ENCODE results near the gene LRRN2.

Gene LRRN2

DNA sequence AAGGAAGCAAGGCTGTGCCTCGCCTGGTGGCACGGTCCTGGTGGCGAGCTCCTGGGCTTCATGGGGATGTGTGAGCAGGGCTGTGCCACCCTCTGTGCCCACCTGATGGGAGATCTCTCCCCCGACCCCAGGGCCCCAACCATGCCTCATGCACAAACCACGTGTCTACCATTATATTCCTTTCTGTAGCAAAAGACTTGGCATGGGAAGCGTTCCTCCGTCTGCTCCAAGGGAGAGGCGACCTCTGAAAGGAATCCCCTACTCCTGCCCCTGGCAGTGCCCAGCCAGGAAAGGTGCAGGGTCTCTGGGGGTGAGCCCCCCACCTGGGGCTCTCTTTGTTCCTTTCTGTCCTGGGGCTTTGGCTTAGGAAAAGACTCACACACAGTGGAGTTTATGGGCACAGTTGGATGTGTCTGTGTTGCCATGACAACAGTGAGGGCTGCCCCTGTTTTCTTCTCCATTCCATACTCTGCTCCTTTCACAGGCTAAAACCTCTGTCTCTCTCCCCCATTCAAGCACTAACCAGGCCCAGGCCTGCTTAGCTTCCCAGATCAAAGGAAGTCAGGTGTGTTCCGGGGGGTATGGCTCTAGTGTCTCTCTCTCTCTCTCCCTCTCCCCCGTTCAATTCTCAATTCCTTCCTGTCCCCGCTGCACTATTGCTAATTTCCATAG lies 21.4 kb upstream of the LRRN2 start:
- Mint-ChIP-seq H3K27me3 (peaks cover 61 to 93% of the 10 kb centered on the region in 2 donors), H3K36me3 (ENCODE audit: insufficient read depth) (peaks cover 3% of the 10 kb centered on the region), H3K4me1 (ENCODE audit: low read depth in 2 of 2) (peaks cover 0 to 12% of the 10 kb centered on the region in 2 donors), H3K4me3 (no peak overlapping the region), H3K9me3 (no peaks in the 10 kb centered on the region), H3K27ac (no peak overlapping the region)
- no peak for ATAC-seq (replicated peaks)
- no peak for DNase-seq

DNA sequence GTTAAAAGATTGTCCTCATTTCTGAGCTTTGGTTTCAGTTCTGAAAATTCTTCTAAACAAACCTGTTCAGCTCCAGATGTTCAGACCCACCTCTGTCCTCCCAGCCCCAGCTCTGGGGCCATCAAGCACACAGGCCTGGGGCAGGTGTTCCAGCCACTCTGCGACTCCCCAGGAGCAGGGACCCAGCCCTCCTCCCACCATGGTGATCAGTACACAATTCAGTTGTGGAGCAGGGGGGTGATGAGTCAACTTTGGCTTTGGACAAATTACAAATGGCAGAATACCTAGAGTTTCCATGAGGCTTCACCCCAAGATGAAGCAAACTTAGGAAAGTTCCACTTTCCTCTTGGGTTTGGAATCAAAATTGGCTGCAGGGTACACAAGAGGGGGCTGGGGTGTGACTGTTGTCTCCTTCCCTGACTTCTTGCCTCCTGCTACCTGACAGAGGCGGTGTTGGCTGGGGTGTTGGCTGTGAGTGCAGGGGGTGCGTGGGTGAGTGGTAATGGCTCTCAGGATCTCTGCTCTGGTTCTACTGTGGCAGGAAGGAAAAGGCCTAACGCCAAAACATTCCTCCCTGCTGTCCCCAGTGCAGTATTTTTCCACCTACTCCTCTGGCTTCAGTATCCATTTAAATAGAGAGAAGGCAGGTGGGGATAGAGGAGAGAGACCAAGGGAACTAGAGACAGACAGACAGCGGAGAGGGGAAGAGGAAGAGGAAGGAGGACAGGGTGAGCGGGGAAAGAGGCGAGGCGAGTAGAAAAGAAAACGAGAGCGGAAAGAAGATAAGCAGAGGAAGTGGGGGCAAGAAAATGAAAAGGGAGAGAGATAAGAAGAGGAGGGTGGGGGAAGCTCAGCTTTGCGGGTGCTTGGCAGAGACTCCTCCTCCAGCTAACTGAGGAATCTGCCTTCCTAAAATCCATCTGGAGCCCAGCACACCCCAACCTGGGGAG lies 20.6 kb upstream of the LRRN2 start:
- ATAC-seq (replicated peaks) (no peak), DNase-seq (no peak)
- H3K36me3 Mint-ChIP-seq (ENCODE audit: insufficient read depth), result peaks cover 3% of the 10 kb centered on the region
- H3K9me3 Mint-ChIP-seq, result no peaks in the 10 kb centered on the region
- H3K27ac Mint-ChIP-seq, result no peak overlapping the region
- H3K4me1 Mint-ChIP-seq (ENCODE audit: low read depth in 2 of 2), result peaks cover 0 to 12% of the 10 kb centered on the region in 2 donors
- no peak overlapping the region for H3K4me3 Mint-ChIP-seq
- H3K27me3 Mint-ChIP-seq, result peaks cover 53 to 92% of the 10 kb centered on the region in 2 donors

DNA sequence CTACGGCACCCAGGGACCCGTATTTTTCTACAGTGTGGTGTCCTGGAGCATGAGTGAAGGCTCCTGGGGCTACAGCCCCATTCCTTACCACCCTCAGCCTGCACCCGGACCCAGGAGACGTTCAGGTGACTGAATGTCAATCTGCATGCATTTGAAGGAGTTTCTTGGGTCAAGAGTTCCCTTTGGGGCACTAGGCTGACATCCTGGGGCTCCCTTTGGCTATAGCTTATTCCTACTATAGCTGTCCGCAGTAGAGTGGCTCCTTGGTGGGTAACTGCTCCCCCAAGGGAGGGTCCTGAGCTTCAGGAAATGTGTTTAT lies 19.9 kb upstream of the LRRN2 start:
- Mint-ChIP-seq H3K27ac (no peak overlapping the region), H3K4me1 (ENCODE audit: low read depth in 2 of 2) (peaks cover 0 to 12% of the 10 kb centered on the region in 2 donors), H3K4me3 (no peak overlapping the region), H3K9me3 (no peaks in the 10 kb centered on the region), H3K36me3 (ENCODE audit: insufficient read depth) (peaks cover 3% of the 10 kb centered on the region), H3K27me3 (peaks cover 46 to 84% of the 10 kb centered on the region in 2 donors)
- ATAC-seq (replicated peaks) (no peak), DNase-seq (no peak)

DNA sequence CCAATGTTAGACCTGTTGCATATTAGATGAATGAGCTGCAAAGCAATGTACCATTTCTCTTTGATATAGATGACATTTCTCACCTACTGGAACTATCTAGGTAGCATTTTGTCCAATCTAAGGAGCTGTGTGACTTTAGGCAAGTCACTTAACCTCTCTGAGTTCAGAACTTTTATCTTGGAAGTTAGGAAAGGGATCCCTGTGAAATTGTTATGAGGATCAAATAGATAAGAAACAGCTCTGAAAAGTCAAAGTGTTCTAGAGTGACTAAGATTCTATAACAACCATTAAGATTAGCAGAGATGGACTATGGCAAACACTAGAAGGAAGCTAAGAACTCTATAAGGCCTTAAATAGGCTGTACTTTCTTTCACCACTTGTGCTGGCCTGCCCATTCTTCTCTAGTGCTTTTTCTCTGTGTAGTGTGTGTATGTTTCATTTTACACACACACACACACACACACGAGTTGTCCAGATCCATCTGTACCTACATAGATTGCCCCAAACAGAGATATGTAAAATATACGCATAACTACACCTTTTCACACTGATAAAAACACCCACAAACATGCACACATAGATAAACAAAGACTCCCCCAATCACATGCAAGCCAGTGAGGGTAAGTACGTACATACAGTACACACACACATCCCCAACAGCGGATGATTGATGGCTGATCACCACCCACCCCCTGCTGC lies 19.4 kb upstream of the LRRN2 start:
- Mint-ChIP-seq H3K4me3 (no peak overlapping the region), H3K27me3 (peaks cover 43 to 79% of the 10 kb centered on the region in 2 donors), H3K36me3 (ENCODE audit: insufficient read depth) (peaks cover 3% of the 10 kb centered on the region), H3K27ac (no peak overlapping the region), H3K4me1 (ENCODE audit: low read depth in 2 of 2) (peaks cover 0 to 12% of the 10 kb centered on the region in 2 donors), H3K9me3 (no peaks in the 10 kb centered on the region)
- ATAC-seq (replicated peaks) (no peak), DNase-seq (no peak)

DNA sequence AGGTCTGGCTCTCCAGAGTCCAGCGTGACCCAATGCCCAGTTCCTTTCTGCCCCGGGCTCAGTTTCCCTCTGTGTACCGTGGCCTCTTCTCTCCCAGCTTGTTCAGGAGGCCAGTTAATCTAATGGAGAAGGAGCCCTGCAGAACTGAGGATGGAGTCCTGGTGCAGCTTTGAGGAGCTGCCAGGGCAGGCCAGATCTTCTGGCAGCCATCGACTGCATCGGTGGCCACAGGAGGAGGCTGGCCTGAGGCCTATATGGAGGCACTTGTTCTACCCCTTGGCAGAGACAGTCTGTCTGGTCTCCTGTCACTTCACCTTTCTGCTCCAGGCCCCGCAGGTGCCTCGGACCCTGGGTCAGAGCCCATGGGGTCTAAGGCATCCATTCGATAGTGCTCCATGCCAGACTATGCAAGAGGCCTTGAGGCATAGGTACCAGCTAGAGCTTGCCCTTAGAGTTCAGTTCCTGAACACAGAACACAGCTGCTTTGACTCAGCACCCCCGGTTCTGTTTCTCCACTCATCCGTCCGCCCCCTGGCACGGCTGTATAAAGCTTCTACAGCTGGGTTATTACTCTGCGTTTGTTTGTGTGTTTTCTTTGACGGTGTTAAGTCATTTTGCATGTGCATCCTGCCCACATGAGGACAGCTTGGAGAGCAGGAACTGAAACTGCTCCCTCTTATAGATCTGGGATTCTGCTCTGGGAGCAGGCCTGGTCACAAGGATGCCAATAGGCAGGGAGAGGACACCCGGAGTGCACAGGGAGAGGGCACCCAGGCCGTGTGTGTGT lies 18.5 kb upstream of the LRRN2 start:
- no peak overlapping the region for H3K4me3 Mint-ChIP-seq
- H3K36me3 Mint-ChIP-seq (ENCODE audit: insufficient read depth), result peaks cover 3% of the 10 kb centered on the region
- H3K27me3 Mint-ChIP-seq, result peaks cover 38 to 70% of the 10 kb centered on the region in 2 donors
- DNase-seq (no peak), ATAC-seq (replicated peaks) (no peak)
- no peak overlapping the region for H3K27ac Mint-ChIP-seq
- H3K4me1 Mint-ChIP-seq (ENCODE audit: low read depth in 2 of 2), result peaks cover 0 to 14% of the 10 kb centered on the region in 2 donors
- H3K9me3 Mint-ChIP-seq, result no peaks in the 10 kb centered on the region

DNA sequence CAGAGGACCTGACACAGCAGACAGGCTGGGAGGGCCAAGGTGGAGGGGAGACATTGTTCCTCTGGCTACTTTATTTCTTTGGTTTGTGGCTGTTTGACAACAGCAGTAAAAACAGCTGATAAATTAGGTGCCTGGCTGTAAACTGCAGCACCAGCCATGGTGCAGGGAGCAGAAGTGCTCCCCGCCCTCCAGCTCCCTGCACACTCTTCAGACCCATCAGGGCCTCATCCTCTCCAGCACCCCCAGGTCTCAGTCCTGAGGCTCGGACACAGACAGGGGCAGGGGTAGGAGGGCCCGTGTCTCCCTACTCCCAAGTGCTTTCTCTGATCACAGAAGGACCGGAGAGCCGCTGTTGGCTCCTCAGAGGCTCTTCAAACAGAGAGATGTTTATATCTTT lies 17.7 kb upstream of the LRRN2 start:
- no peak for ATAC-seq (replicated peaks)
- no peaks in the 10 kb centered on the region for H3K9me3 Mint-ChIP-seq
- H3K4me3 Mint-ChIP-seq, result no peak overlapping the region
- H3K4me1 Mint-ChIP-seq (ENCODE audit: low read depth in 2 of 2), result peaks cover 0 to 14% of the 10 kb centered on the region in 2 donors
- H3K36me3 Mint-ChIP-seq (ENCODE audit: insufficient read depth), result peaks cover 3% of the 10 kb centered on the region
- no peak for DNase-seq
- peaks cover 31 to 63% of the 10 kb centered on the region in 2 donors for H3K27me3 Mint-ChIP-seq
- no peak overlapping the region for H3K27ac Mint-ChIP-seq

DNA sequence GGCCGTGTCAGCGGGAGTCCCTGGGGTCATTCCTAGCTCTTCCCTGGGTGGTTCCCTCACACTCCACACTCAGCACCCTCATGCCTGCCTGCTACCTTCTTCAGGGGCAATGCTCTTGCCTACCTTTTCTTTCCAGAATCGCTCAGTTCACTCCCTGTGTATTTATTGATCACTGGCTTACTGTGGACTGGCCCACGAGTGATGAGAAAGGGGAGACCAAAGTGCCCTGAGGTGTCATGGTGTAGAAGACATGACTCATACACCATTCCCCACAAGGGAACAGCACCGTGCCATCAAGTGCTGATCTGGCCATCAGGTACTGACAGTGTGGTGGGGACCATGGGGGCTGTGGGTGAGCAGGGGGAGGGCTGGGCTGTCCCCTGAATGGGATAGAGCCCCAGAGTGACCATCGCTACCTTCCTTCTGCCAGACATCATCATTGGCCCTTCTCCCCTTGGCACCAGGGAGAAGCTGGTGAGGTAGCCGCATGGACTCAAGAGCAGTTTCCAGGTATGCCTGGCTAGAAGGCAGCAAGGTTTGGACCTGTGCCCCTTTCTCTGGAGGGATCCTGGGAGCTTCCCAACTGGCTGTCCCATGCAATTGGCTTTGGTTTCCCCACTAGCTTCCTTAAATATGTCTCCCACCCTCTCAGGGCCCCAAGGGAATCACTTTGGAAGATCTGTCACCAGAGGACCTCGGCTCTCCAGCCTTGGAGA lies 17.2 kb upstream of the LRRN2 start:
- H3K36me3 Mint-ChIP-seq (ENCODE audit: insufficient read depth), result peaks cover 3% of the 10 kb centered on the region
- H3K4me1 Mint-ChIP-seq (ENCODE audit: low read depth in 2 of 2), result peaks cover 0 to 14% of the 10 kb centered on the region in 2 donors
- ATAC-seq (replicated peaks) (no peak), DNase-seq (no peak)
- no peaks in the 10 kb centered on the region for H3K9me3 Mint-ChIP-seq
- H3K27me3 Mint-ChIP-seq, result peaks cover 25 to 57% of the 10 kb centered on the region in 2 donors
- no peak overlapping the region for H3K27ac Mint-ChIP-seq
- H3K4me3 Mint-ChIP-seq, result no peak overlapping the region

DNA sequence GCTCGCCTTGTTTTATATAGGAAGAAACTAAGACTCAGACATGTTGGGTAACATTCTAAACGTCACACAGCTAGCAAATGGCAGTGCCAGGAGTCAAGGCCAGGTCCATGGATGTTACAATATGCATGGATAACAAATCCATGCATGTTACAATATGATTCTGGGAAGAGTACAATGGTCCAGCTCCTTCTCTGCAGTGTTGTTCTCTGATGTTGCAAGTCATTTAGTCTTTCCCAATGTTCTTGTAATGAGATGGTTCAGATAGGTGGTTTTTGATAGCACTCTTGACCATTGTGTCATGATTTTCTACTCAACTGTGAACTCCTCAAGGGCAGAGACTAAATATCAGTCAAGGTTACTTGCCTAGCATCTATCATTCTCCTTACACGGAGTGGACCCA lies 15.7 kb upstream of the LRRN2 start:
- DNase-seq (no peak), ATAC-seq (replicated peaks) (no peak)
- Mint-ChIP-seq H3K4me3 (no peak overlapping the region), H3K36me3 (ENCODE audit: insufficient read depth) (no peaks in the 10 kb centered on the region), H3K27me3 (peaks cover 27 to 46% of the 10 kb centered on the region in 2 donors), H3K4me1 (ENCODE audit: low read depth in 2 of 2) (peaks cover 0 to 6% of the 10 kb centered on the region in 2 donors), H3K9me3 (no peaks in the 10 kb centered on the region), H3K27ac (no peak overlapping the region)

DNA sequence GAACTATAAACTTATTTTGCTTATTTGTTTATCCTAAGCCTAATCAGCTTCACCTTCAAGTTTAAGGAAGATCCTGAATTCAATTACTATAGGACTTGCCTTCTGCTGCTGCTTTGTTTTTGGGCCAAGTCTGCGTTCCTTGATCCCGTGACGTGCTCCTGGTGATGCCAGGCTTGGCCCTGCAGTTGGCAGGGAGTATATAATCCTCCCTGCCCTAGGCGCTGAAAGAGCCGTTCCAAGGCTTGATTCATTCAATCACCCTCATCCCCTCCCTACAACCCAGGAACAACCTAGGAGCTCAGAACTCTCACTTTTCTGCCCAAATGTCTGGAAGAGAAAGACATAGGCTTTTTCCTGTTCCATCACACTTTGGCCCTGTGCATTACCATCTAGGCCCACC lies 12.4 kb upstream of the LRRN2 start:
- H3K9me3 Mint-ChIP-seq, result no peaks in the 10 kb centered on the region
- no peak for ATAC-seq (replicated peaks)
- H3K36me3 Mint-ChIP-seq (ENCODE audit: insufficient read depth), result no peaks in the 10 kb centered on the region
- H3K4me1 Mint-ChIP-seq (ENCODE audit: low read depth in 2 of 2), result peaks cover 0 to 3% of the 10 kb centered on the region in 2 donors
- no peak for DNase-seq
- H3K4me3 Mint-ChIP-seq, result no peak overlapping the region
- peaks cover 28 to 38% of the 10 kb centered on the region in 2 donors for H3K27me3 Mint-ChIP-seq
- H3K27ac Mint-ChIP-seq, result no peak overlapping the region

DNA sequence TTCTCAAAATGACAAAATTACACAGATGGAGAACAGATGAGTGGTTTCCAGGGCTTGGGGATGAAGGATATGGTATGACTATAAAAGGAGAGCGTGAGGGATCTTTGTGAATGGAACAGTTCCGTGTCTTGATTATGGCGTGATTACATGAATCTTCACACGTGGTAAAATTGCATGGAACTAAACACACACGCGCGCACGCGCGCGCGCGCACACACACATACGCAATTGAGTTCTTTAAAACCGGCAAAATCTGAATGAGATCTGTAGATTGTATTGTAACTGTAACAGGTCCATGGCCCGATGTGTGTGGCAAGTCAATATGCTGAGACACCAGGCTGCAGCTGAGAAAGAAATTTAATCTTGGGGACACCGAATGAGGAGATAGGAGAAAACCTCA lies 11.1 kb upstream of the LRRN2 start:
- H3K9me3 Mint-ChIP-seq, result no peaks in the 10 kb centered on the region
- no peak overlapping the region for H3K27ac Mint-ChIP-seq
- H3K27me3 Mint-ChIP-seq, result peaks cover 37 to 40% of the 10 kb centered on the region in 2 donors
- ATAC-seq (replicated peaks) (no peak), DNase-seq (no peak)
- H3K36me3 Mint-ChIP-seq (ENCODE audit: insufficient read depth), result no peaks in the 10 kb centered on the region
- H3K4me1 Mint-ChIP-seq (ENCODE audit: low read depth in 2 of 2), result peaks cover 0 to 3% of the 10 kb centered on the region in 2 donors
- no peak overlapping the region for H3K4me3 Mint-ChIP-seq

DNA sequence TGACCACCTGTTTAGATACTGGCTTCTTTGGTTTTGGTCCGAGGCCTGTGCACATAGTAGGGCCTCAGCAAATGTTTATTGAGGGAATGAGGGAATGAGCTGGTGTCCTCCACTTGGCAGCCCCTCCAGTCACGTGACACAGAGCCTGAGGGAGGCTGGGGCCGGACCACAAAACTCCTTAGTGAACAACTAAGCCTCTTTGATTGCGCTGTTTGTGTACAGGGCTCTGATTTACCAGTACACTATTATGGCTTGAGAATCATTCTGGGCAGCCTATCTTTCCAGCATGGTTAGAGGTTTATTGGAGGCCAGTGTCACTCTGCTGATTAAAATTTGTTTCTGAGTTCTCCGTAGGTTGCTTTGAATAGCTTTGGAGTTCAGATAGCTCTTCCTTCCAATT lies 10.2 kb upstream of the LRRN2 start:
- DNase-seq (no peak), ATAC-seq (replicated peaks) (no peak)
- no peak overlapping the region for H3K27ac Mint-ChIP-seq
- peaks cover 38% of the 10 kb centered on the region in 2 donors for H3K27me3 Mint-ChIP-seq
- peaks cover 0 to 3% of the 10 kb centered on the region in 2 donors for H3K4me1 Mint-ChIP-seq (ENCODE audit: low read depth in 2 of 2)
- no peak overlapping the region for H3K4me3 Mint-ChIP-seq
- H3K36me3 Mint-ChIP-seq (ENCODE audit: insufficient read depth), result no peaks in the 10 kb centered on the region
- no peaks in the 10 kb centered on the region for H3K9me3 Mint-ChIP-seq

DNA sequence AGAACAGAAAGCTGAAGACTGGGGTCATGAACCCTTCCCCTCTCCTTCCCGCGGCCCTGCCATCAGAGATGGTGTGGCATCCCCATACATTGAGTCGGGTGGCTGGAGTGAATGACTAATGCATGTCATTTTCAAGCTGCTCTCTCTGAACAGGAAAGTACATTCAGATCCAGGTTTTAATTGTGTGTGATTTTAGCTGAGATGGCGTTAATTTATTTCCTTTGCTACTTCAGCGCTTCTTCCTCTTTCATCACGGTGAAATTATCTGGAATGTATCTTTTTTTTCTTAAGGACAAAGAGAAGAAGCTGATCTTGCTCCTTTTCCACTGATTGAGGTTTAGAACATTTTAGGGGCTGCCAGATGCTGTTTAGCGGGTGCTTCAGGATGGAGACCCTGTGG lies 8.6 kb upstream of the LRRN2 start:
- DNase-seq, result no peak
- Mint-ChIP-seq H3K4me1 (ENCODE audit: low read depth in 2 of 2) (peaks cover 0 to 1% of the 10 kb centered on the region in 2 donors), H3K27me3 (peaks cover 53 to 54% of the 10 kb centered on the region in 2 donors), H3K36me3 (ENCODE audit: insufficient read depth) (no peaks in the 10 kb centered on the region), H3K9me3 (no peaks in the 10 kb centered on the region), H3K27ac (no peak overlapping the region), H3K4me3 (no peak overlapping the region)
- ATAC-seq (replicated peaks), result no peak

Data from effector memory CD8-positive, alpha-beta T cell (primary cell).